SK-N-SH treated with all-trans-retinoic acid at 6 μM for 48 hours (cell line): ENCODE data around the gene ZGRF1.

Source experiments
- ATAC-seq: fragments of 200-7000 bp; cut with Tn5 transposase; 3 replicates; pipeline ENCODE4 v1.9.1; 2020; ENCODE audit warnings: mild to moderate bottlenecking, moderate library complexity
- ARNTL ChIP-seq: fragments of 450-650 bp; formaldehyde crosslinking; IDR thresholded peaks from 2 replicates; pipeline ENCODE4 v1.5.0; 2020; ENCODE audit warnings: low read depth, mild to moderate bottlenecking, moderate library complexity, borderline replicate concordance
- BACH2 ChIP-seq: fragments of 250-450 bp; sonication (Bioruptor Pico); IDR thresholded peaks from 2 replicates; pipeline ENCODE4 v1.9.0; 2021; ENCODE audit warnings: mild to moderate bottlenecking, borderline replicate concordance
- CREB5 ChIP-seq: fragments of 250-450 bp; sonication (Bioruptor Pico); IDR thresholded peaks from 2 replicates; pipeline ENCODE4 v1.5.1; 2020; ENCODE audit warnings: low read depth, mild to moderate bottlenecking, moderate library complexity
- CSDC2 ChIP-seq: fragments of 250-450 bp; sonication (Bioruptor Pico); IDR thresholded peaks from 2 replicates; pipeline ENCODE4 v1.5.0; 2020; ENCODE audit warnings: mild to moderate bottlenecking, moderate library complexity
- CSRNP3 ChIP-seq: fragments of 250-450 bp; sonication (Bioruptor Pico); IDR thresholded peaks from 2 replicates; pipeline ENCODE4 v1.5.1; 2021; ENCODE audit warnings: mild to moderate bottlenecking, moderate library complexity
- ESRRG ChIP-seq: fragments of 250-450 bp; sonication (Bioruptor Pico); IDR thresholded peaks from 2 replicates; pipeline ENCODE4 v1.6.1; 2021; ENCODE audit warnings: mild to moderate bottlenecking
- GLIS3 ChIP-seq: fragments of 250-450 bp; sonication (Bioruptor Pico); IDR thresholded peaks from 2 replicates; pipeline ENCODE4 v1.5.0; 2020; ENCODE audit warnings: mild to moderate bottlenecking, moderate library complexity
- ISL1 ChIP-seq: fragments of 250-450 bp; sonication (Bioruptor Pico); IDR thresholded peaks from 2 replicates; pipeline ENCODE4 v2.1.2; 2022; ENCODE audit warnings: mild to moderate bottlenecking, moderate library complexity
- OSR1 ChIP-seq: fragments of 250-450 bp; sonication (Bioruptor Pico); IDR thresholded peaks from 2 replicates; pipeline ENCODE4 v1.8.0; 2022; ENCODE audit warnings: moderate library complexity, mild to moderate bottlenecking, inconsistent platforms
- PATZ1 ChIP-seq: fragments of 250-450 bp; sonication (Bioruptor Pico); IDR thresholded peaks from 2 replicates; pipeline ENCODE4 v1.8.0; 2020; ENCODE audit warnings: mild to moderate bottlenecking, moderate library complexity, borderline replicate concordance
- POU6F1 ChIP-seq: fragments of 250-450 bp; sonication (Bioruptor Pico); IDR thresholded peaks from 2 replicates; pipeline ENCODE4 v1.8.0; 2021; ENCODE audit warnings: low read depth, mild to moderate bottlenecking, moderate library complexity, borderline replicate concordance
- PPARA ChIP-seq: fragments of 250-450 bp; sonication (Bioruptor Pico); IDR thresholded peaks from 2 replicates; pipeline ENCODE4 v1.5.0; 2020; ENCODE audit warnings: mild to moderate bottlenecking, borderline replicate concordance
- RARB ChIP-seq: fragments of 250-450 bp; sonication (Bioruptor Pico); IDR thresholded peaks from 2 replicates; pipeline ENCODE4 v1.8.0; 2021; ENCODE audit warnings: mild to moderate bottlenecking, moderate library complexity
- SNAI2 ChIP-seq: fragments of 250-450 bp; sonication (Bioruptor Pico); IDR thresholded peaks from 2 replicates; pipeline ENCODE4 v1.5.0; 2020; ENCODE audit warnings: mild to moderate bottlenecking, moderate library complexity
- TCF4 ChIP-seq: fragments of 250-450 bp; sonication (Bioruptor Pico); IDR thresholded peaks from 2 replicates; pipeline ENCODE4 v1.8.0; 2021; ENCODE audit warnings: mild to moderate bottlenecking, moderate library complexity, borderline replicate concordance
- TOX ChIP-seq: fragments of 250-450 bp; sonication (Bioruptor Pico); IDR thresholded peaks from 2 replicates; pipeline ENCODE4 v1.8.0; 2021; ENCODE audit warnings: mild to moderate bottlenecking, moderate library complexity, borderline replicate concordance
- TSHZ2 ChIP-seq: fragments of 250-450 bp; sonication (Bioruptor Pico); IDR thresholded peaks from 2 replicates; pipeline ENCODE4 v1.5.0; 2020; ENCODE audit warnings: mild to moderate bottlenecking, moderate library complexity
- ZC3H10 ChIP-seq: fragments of 250-450 bp; sonication (Bioruptor Pico); IDR thresholded peaks from 2 replicates; pipeline ENCODE4 v1.5.1; 2021; ENCODE audit warnings: mild to moderate bottlenecking, moderate library complexity
- ZFP30 ChIP-seq: fragments of 450-650 bp; formaldehyde crosslinking; IDR thresholded peaks from 2 replicates; pipeline ENCODE4 v1.5.0; 2022; ENCODE audit warnings: mild to moderate bottlenecking, moderate library complexity
- ZNF565 ChIP-seq: fragments of 450-650 bp; formaldehyde crosslinking; conservative IDR thresholded peaks from 2 replicates; pipeline ENCODE4 v1.5.0; 2020; ENCODE audit warnings: low read depth, mild to moderate bottlenecking, moderate library complexity
- ZNF70 ChIP-seq: fragments of 450-650 bp; formaldehyde crosslinking; IDR thresholded peaks from 2 replicates; pipeline ENCODE4 v1.5.0; 2020; ENCODE audit warnings: mild to moderate bottlenecking, moderate library complexity
- ZNF8 ChIP-seq: fragments of 450-650 bp; formaldehyde crosslinking; IDR thresholded peaks from 2 replicates; pipeline ENCODE4 v1.5.0; 2020; ENCODE audit warnings: mild to moderate bottlenecking, moderate library complexity

Gene ZGRF1

GRCh38 chr4:112545346-112545745 is 91.4 kb downstream of the ZGRF1 start:
- ATAC-seq: no peak
- TF ChIP-seq BACH2 (CRISPR knock-in tag) (no peak), ISL1 (CRISPR knock-in tag) (no peak), PPARA (CRISPR knock-in tag) (no peak), ARNTL (CRISPR knock-in tag) (no peak), GLIS3 (CRISPR knock-in tag) (no peak), ZNF565 (no peak), CSRNP3 (CRISPR knock-in tag) (no peak), OSR1 (CRISPR knock-in tag) (no peak), ESRRG (CRISPR knock-in tag) (no peak), ZNF70 (no peak), CSDC2 (CRISPR knock-in tag) (no peak), SNAI2 (no peak), CREB5 (CRISPR knock-in tag) (no peak)
- TF ChIP-seq, all 23 proteins: peak for 0

- TF ChIP-seq ZNF8 (no peak), ZNF565 (no peak), TOX (CRISPR knock-in tag) (no peak), ISL1 (CRISPR knock-in tag) (no peak), ZNF70 (no peak), ARNTL (CRISPR knock-in tag) (no peak), TCF4 (CRISPR knock-in tag) (no peak; the same call in 1 of the 2 replicates), GLIS3 (CRISPR knock-in tag) (no peak), OSR1 (CRISPR knock-in tag) (no peak), PPARA (CRISPR knock-in tag) (no peak), CSRNP3 (CRISPR knock-in tag) (no peak), ZC3H10 (no peak), POU6F1 (CRISPR knock-in tag) (no peak)
- ATAC-seq: no peak
These were observed 96.0 kb downstream of the ZGRF1 start for GRCh38 chr4:112540695-112541094.

GRCh38 chr4:112536123-112536522 is 100.6 kb downstream of the ZGRF1 start:
- peak; percentile 50; the same call in 1 of the 3 replicates for ATAC-seq
- no peak for TF ChIP-seq ZNF70

GRCh38 chr4:112532267-112532666 is 104.4 kb downstream of the ZGRF1 start:
- no peak for TF ChIP-seq TCF4 (CRISPR knock-in tag)
- no peak for TF ChIP-seq ARNTL (CRISPR knock-in tag)
- no peak for TF ChIP-seq CSDC2 (CRISPR knock-in tag)
- no peak for TF ChIP-seq ZNF8
- no peak for TF ChIP-seq ZNF70
- TF ChIP-seq TSHZ2: no peak
- TF ChIP-seq OSR1 (CRISPR knock-in tag): no peak
- no peak for TF ChIP-seq ZNF565
- no peak for TF ChIP-seq PATZ1 (CRISPR knock-in tag)
- TF ChIP-seq ZFP30 (CRISPR knock-in tag): no peak
- TF ChIP-seq PPARA (CRISPR knock-in tag): no peak
- no peak for TF ChIP-seq RARB
- TF ChIP-seq POU6F1 (CRISPR knock-in tag): no peak
- ATAC-seq: peak; percentile 49; the same call in 2 of the 3 replicates
